Measurements from ENCODE around the gene AHCYL2. TPM values are rescaled to one million over a fixed set of nuclear protein-coding genes. Genes with fewer than 3 reads are reported as not detected.

AHCYL2 gene
- total and polyA plus RNA-seq, 2 experiments from 2014 or later, result 7.8 to 29.4 TPM

- Histone ChIP-seq H3K4me1 (ENCODE audit: insufficient read depth) (peaks cover 26% of the 10 kb centered on the region), H3K4me3 (no peak overlapping the region), H3K4me2 (no peak overlapping the region), H4K20me1 (replicated peaks; ENCODE audit: insufficient read depth) (peaks cover 3% of the 10 kb centered on the region; the same call in 1 of the 2 replicates), H3F3A (replicated peaks; ENCODE audit: low read depth) (no peaks in the 10 kb centered on the region), H3K27ac (ENCODE audit: low read depth) (no peak overlapping the region), H3K9me2 (ENCODE audit: insufficient read depth) (no peaks in the 10 kb centered on the region), H3K36me3 (ENCODE audit: insufficient read depth) (no peaks in the 10 kb centered on the region), H2AFZ (no peak overlapping the region), H3K79me2 (replicated peaks; ENCODE audit: insufficient read depth) (no peaks in the 10 kb centered on the region), H3K27me3 (ENCODE audit: insufficient read depth) (no peaks in the 10 kb centered on the region)
- H3K4me3 Mint-ChIP-seq, result no peak overlapping the region
- ATAC-seq, result no peak
- peaks cover 39% of the 10 kb centered on the region for H3K4me1 Mint-ChIP-seq
- H3K36me3 Mint-ChIP-seq (ENCODE audit: low read depth), result no peaks in the 10 kb centered on the region
- no peak overlapping the region for H3K27ac Mint-ChIP-seq
- no peaks in the 10 kb centered on the region for H3K27me3 Mint-ChIP-seq (ENCODE audit: insufficient read depth, low read depth, poor library complexity)
- no peak for DNase-seq (ENCODE audit: low spot score)
- no peaks in the 10 kb centered on the region for H3K9me3 Mint-ChIP-seq
- TF ChIP-seq NANOG (IDR thresholded peaks at IDR 0.05; ENCODE audit: borderline replicate concordance) (no peak), EZH2phosphoT487 (IDR thresholded peaks at IDR 0.05; ENCODE audit: unreplicated experiment) (no peak), ETS1 (IDR thresholded peaks at IDR 0.05) (no peak), POLR2AphosphoS5 (IDR thresholded peaks at IDR 0.05; ENCODE audit: low read depth) (no peak)
Observed at GRCh38 chr7:129386506-129386905, 161.7 kb downstream of the AHCYL2 start.

GRCh38 chr7:129387537-129387936 lies 162.7 kb downstream of the AHCYL2 start:
- DNase-seq (ENCODE audit: low spot score), result no peak
- H3K79me2 ChIP-seq (replicated peaks; ENCODE audit: insufficient read depth), result no peaks in the 10 kb centered on the region
- ATAC-seq, result no peak
- H3K27me3 ChIP-seq (ENCODE audit: insufficient read depth), result no peaks in the 10 kb centered on the region
- H2AFZ ChIP-seq, result no peak overlapping the region
- H3K27ac Mint-ChIP-seq, result no peak overlapping the region
- H3K4me3 ChIP-seq, result no peak overlapping the region
- no peak overlapping the region for H3K4me3 Mint-ChIP-seq
- no peaks in the 10 kb centered on the region for H3K9me3 Mint-ChIP-seq
- no peak for TF ChIP-seq STAT1 (IDR thresholded peaks at IDR 0.05; ENCODE audit: unreplicated experiment)
- no peak for TF ChIP-seq ZNF114 (CRISPR knock-in tag; IDR thresholded peaks at IDR 0.05)
- no peak for TF ChIP-seq POLR2AphosphoS5 (IDR thresholded peaks at IDR 0.05; ENCODE audit: low read depth)
- TF ChIP-seq ETS1 (IDR thresholded peaks at IDR 0.05), result no peak
- TF ChIP-seq REST (IDR thresholded peaks at IDR 0.05; ENCODE audit: unreplicated experiment), result no peak
- TF ChIP-seq CREB1 (CRISPR knock-in tag; IDR thresholded peaks at IDR 0.05; ENCODE audit: low read depth), result no peak
- H3K4me1 ChIP-seq (ENCODE audit: insufficient read depth), result peaks cover 26% of the 10 kb centered on the region
- H3K36me3 Mint-ChIP-seq (ENCODE audit: low read depth), result no peaks in the 10 kb centered on the region
- H3K36me3 ChIP-seq (ENCODE audit: insufficient read depth), result no peaks in the 10 kb centered on the region
- no peaks in the 10 kb centered on the region for H3K27me3 Mint-ChIP-seq (ENCODE audit: insufficient read depth, low read depth, poor library complexity)
- no peaks in the 10 kb centered on the region for H3K9me2 ChIP-seq (ENCODE audit: insufficient read depth)
- peak overlapping the region; percentile 35; the same call in 1 of the 2 replicates for H3K27ac ChIP-seq (ENCODE audit: low read depth)
- peaks cover 39% of the 10 kb centered on the region for H3K4me1 Mint-ChIP-seq
- no peaks in the 10 kb centered on the region; the same call in 1 of the 2 replicates for H4K20me1 ChIP-seq (replicated peaks; ENCODE audit: insufficient read depth)
- no peaks in the 10 kb centered on the region for H3F3A ChIP-seq (replicated peaks; ENCODE audit: low read depth)
- no peak overlapping the region for H3K4me2 ChIP-seq

Data from GM23338 (cell line).